PC-3 (cell line): ENCODE data around the gene SEPTIN10. TPM values are rescaled to one million over a fixed set of nuclear protein-coding genes. Genes with fewer than 3 reads are reported as not detected.

Experiments
- ATAC-seq: fragments of 200-7000 bp; cut with Tn5 transposase; 2 replicates; pipeline ENCODE4 v1.9.1; 2020; ENCODE audit warnings: mild to moderate bottlenecking, moderate library complexity
- BruUV-seq: library from RNA; stranded (reverse); fragments of 400-500 nt; replicated peaks from 2 replicates; lab custom pipeline; 2021; lab: Mats Ljungman, UMichigan
- CTCF ChIA-PET: fragments of 300-600 bp; sonication (Branson Sonifier 250); formaldehyde crosslinking; loops from one replicate; lab custom pipeline; 2022; ENCODE audit warnings: antibody characterized with exemption; lab: Charles Lee
- POLR2A ChIA-PET: fragments of 300-600 bp; sonication (Branson Sonifier 250); formaldehyde crosslinking; loops from one replicate; lab custom pipeline; 2022; ENCODE audit warnings: antibody characterized with exemption; ENCODE audit not compliant: unreplicated experiment; lab: Charles Lee
- DNase-seq: peaks from one replicate; pipeline ENCODE4 v3.0.0-alpha.2; 2015
- H2AFZ ChIP-seq: fragments of 300-600 bp; sonication (generic); 2 replicates; pipeline ENCODE4 v1.6.0; 2016; ENCODE audit warnings: antibody characterized with exemption, low read length
- H3F3A ChIP-seq: fragments of 300-600 bp; sonication (generic); one replicate; pipeline ENCODE4 v1.6.0; 2017; ENCODE audit warnings: antibody characterized with exemption, low read length, control low read depth, mild to moderate bottlenecking; ENCODE audit not compliant: unreplicated experiment
- H3K27ac ChIP-seq: fragments of 300-600 bp; sonication (generic); 2 replicates; pipeline ENCODE4 v1.5.1; 2016; ENCODE audit warnings: mild to moderate bottlenecking, low read length
- H3K27me3 ChIP-seq: fragments of 300-600 bp; sonication (generic); 2 replicates; pipeline ENCODE4 v1.6.1; 2016; ENCODE audit warnings: low read length, mixed read lengths
- H3K36me3 ChIP-seq: fragments of 300-600 bp; sonication (generic); 2 replicates; pipeline ENCODE4 v1.6.1; 2016; ENCODE audit warnings: low read depth, mixed run types, low read length, mixed read lengths
- H3K4me1 ChIP-seq: fragments of 300-600 bp; sonication (generic); 2 replicates; pipeline ENCODE4 v1.5.1; 2016; ENCODE audit warnings: low read length; ENCODE audit not compliant: insufficient read depth
- H3K4me2 ChIP-seq: fragments of 300-600 bp; sonication (generic); 2 replicates; pipeline ENCODE4 v1.6.0; 2016; ENCODE audit warnings: low read length
- H3K4me3 ChIP-seq: fragments of 300-600 bp; sonication (generic); 2 replicates; pipeline ENCODE4 v1.5.1; 2016; ENCODE audit warnings: mild to moderate bottlenecking, low read length, mixed read lengths
- H3K79me2 ChIP-seq: fragments of 300-600 bp; sonication (generic); 2 replicates; pipeline ENCODE4 v1.6.1; 2017; ENCODE audit warnings: low read length, mixed read lengths
- H3K9ac ChIP-seq: fragments of 300-600 bp; sonication (generic); 2 replicates; pipeline ENCODE4 v1.6.0; 2016; ENCODE audit warnings: mild to moderate bottlenecking, low read length
- H3K9me2 ChIP-seq: fragments of 300-600 bp; sonication (generic); replicated peaks from 2 replicates; pipeline ENCODE4 v1.6.1; 2016; ENCODE audit warnings: mixed run types, low read length, mixed read lengths
- H3K9me3 ChIP-seq: fragments of 300-600 bp; sonication (generic); 2 replicates; pipeline ENCODE4 v1.6.1; 2016; ENCODE audit warnings: low read length, mixed read lengths
- H4K20me1 ChIP-seq: fragments of 300-600 bp; sonication (generic); 2 replicates; pipeline ENCODE4 v1.6.1; 2016; ENCODE audit warnings: low read length, mixed read lengths
- CTCF ChIP-seq: fragments of 300-600 bp; sonication (generic); conservative IDR thresholded peaks from 2 replicates; pipeline ENCODE4 v1.5.1; 2017; ENCODE audit warnings: antibody characterized with exemption, low read depth, mild to moderate bottlenecking, low read length
- EZH2 ChIP-seq: fragments of 300-600 bp; sonication (generic); IDR thresholded peaks from one replicate; pipeline ENCODE4 v1.6.1; 2017; ENCODE audit warnings: antibody characterized with exemption, mild to moderate bottlenecking, low read length; ENCODE audit not compliant: unreplicated experiment
- EZH2phosphoT487 ChIP-seq: fragments of 300-600 bp; sonication (generic); IDR thresholded peaks from 2 replicates; pipeline ENCODE4 v1.6.1; 2018; ENCODE audit warnings: mild to moderate bottlenecking, antibody characterized with exemption, low read length, borderline replicate concordance
- intact Hi-C: fragments of 100-400 bp; cut with micrococcal nuclease; formaldehyde crosslinking; loops from 2 replicates; pipeline ENCODE4 v1.9.0; 2023
- total RNA-seq: library from RNA; depleted of rRNA; stranded (reverse); fragments of >200 nt; gene quantifications from 2 replicates; pipeline ENCODE4 v1.2.3, GENCODE V29; 2014

SEPTIN10 gene
- total RNA-seq, 1 experiment from 2014 or later = 36.1 TPM

GRCh38 chr2:109648041-109648527, 34.3 kb upstream of the SEPTIN10 start:
- no peak overlapping the region for H2AFZ ChIP-seq
- no TSS peak for BruUV-seq
- no peaks in the 10 kb centered on the region for H3F3A ChIP-seq
- no peaks in the 10 kb centered on the region for H3K27me3 ChIP-seq
- CTCF ChIA-PET = no interaction called here
- TF ChIP-seq CTCF (no peak), EZH2 (no peak), EZH2phosphoT487 (no peak)
- H3K4me3 ChIP-seq = no peak overlapping the region
- ATAC-seq (no peak), DNase-seq (no peak)
- H3K9ac ChIP-seq = no peak overlapping the region
- intact Hi-C loops = no loop called here
- no peaks in the 10 kb centered on the region for H4K20me1 ChIP-seq
- H3K4me2 ChIP-seq = no peak overlapping the region
- H3K36me3 ChIP-seq = no peaks in the 10 kb centered on the region
- POLR2A ChIA-PET = no interaction called here
- no peaks in the 10 kb centered on the region for H3K9me2 ChIP-seq
- H3K79me2 ChIP-seq = no peaks in the 10 kb centered on the region
- H3K4me1 ChIP-seq = peaks cover 9% of the 10 kb centered on the region
- H3K9me3 ChIP-seq = no peaks in the 10 kb centered on the region
- no peak overlapping the region for H3K27ac ChIP-seq

GRCh38 chr2:109647636-109648035, 33.9 kb upstream of the SEPTIN10 start:
- Histone ChIP-seq H3K36me3 (no peaks in the 10 kb centered on the region), H3K9me2 (no peaks in the 10 kb centered on the region), H3K79me2 (no peaks in the 10 kb centered on the region), H4K20me1 (no peaks in the 10 kb centered on the region), H2AFZ (no peak overlapping the region), H3K4me1 (peaks cover 9% of the 10 kb centered on the region), H3K27me3 (no peaks in the 10 kb centered on the region), H3K9ac (no peak overlapping the region), H3K27ac (no peak overlapping the region), H3K9me3 (no peaks in the 10 kb centered on the region), H3F3A (no peaks in the 10 kb centered on the region), H3K4me3 (no peak overlapping the region), H3K4me2 (no peak overlapping the region)
- POLR2A ChIA-PET = no interaction called here
- BruUV-seq = no TSS peak
- CTCF ChIA-PET = no interaction called here
- ATAC-seq = no peak
- DNase-seq = no peak
- intact Hi-C loops = no loop called here
- no peak for TF ChIP-seq CTCF
- TF ChIP-seq EZH2 = no peak
- TF ChIP-seq EZH2phosphoT487 = no peak

GRCh38 chr2:109646961-109647360, 33.2 kb upstream of the SEPTIN10 start:
- Histone ChIP-seq H3K4me3 (no peak overlapping the region), H3K27ac (no peak overlapping the region), H4K20me1 (no peaks in the 10 kb centered on the region), H3K4me2 (no peak overlapping the region), H3K4me1 (peaks cover 9% of the 10 kb centered on the region), H3K9me2 (no peaks in the 10 kb centered on the region), H3K79me2 (no peaks in the 10 kb centered on the region), H3K9me3 (no peaks in the 10 kb centered on the region), H3F3A (no peaks in the 10 kb centered on the region), H3K9ac (no peak overlapping the region), H3K36me3 (no peaks in the 10 kb centered on the region), H2AFZ (no peak overlapping the region), H3K27me3 (no peaks in the 10 kb centered on the region)
- intact Hi-C loops = no loop called here
- ChIA-PET CTCF (no interaction called here), POLR2A (no interaction called here)
- BruUV-seq = no TSS peak
- ATAC-seq (no peak), DNase-seq (no peak)
- TF ChIP-seq EZH2phosphoT487 (no peak), EZH2 (no peak), CTCF (no peak)
